ENCODE results near the gene SGPL1.

Gene SGPL1

DNA sequence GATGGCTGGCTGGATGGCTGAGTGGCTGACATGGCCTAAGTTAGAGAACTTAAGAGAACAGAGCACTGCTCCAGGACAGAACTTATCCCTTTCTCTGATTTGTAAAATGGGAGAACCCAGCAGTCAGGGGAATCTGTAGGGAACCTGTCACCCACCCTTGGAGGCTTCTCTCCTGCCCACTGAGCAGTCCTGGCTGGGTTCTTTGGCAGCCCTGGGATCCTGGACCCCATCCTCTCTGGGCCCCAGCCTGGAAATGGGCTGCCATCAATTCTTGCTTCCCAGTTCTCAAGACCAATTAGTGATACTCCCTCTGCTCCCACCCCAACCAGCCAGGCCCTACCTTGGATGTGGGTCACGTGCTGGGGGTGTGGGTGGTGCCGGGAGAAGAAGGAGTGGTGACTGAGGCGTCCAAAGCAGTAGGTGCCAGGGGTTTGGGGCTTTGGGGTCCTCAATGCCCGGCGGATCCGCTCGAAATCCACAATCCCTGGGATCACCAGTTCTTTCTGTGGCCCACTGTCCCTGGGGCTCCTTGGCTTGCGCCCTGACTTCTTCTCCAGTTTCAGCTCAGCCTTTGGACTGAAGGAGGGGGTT, 34.2 kb upstream of the SGPL1 start:
- no peak for DNase-seq

DNA sequence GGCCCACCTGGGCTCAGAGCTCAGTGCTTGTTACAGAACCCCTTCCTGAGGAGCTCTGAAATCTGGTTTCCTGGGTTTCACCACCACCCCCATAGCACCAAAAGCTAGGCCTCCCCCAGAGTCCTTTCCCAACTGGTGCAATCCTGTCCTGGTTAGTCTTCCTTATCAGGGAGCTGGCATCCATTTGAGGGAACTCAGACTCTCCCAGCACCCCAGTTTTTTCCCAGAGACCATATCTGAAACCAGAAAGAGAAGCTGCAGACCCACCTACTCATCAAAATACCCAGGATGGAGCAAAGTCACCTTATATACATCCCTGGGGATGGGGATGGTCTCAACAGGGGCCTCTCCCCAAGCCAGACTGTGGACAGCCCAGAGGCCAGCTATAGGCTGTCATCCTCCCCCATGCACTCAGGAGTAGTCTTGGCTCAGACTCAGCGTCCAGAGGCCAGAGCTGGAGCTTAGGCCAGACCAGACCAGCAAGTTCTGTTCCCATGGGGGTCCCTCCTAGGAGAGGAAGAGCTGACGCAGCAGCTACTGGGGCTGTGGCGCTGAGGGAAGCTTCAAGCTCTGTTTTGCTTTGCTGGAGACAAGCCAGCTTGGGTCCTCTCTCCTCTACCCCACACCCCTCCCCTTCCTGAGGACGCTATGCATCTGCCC, 33.5 kb upstream of the SGPL1 start:
- DNase-seq, result no peak

DNA sequence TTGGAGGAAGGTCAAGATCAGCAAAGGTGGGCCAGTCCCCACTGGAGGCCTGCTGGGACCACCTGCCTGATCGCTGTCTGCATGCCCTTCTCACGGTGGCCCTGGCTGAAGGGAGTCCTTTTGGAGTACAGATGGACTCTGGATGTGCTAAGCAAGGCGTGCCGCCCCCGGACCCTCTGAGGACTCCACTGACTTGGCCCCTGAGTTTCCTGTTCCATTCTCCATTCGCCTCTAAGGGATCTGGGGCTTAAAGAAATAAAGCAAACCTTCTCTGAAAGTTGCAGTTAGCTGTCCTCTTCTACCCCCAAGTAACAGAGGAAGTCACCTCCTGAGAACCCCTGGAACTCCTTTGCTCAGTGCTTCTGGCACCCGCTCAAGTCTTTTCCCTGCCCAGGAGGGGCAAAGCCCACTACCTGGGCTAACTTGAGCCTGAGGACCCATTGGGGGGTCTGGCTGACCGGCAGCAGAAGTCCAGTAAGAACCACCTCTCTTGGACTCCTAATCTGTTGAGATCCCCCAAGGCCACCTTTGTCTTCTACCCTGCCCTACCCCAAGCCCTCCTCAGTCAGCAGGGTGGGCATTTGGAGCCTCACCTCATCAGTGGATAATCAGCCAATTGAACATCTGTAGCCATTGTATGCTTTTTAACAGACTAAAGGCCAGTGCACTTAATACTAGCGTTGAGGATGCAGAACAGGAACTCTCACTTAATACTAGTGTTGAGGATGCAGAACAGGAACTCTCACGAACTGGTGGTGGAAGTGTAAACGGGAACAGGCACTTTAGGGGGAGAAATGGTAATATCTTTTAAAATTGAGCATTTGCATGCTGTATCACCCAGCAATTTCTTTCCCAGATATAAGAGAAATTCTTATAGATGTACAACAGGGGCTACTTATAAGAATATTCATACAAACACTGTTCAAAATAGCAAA, 32.7 kb upstream of the SGPL1 start:
- no peak for DNase-seq

DNA sequence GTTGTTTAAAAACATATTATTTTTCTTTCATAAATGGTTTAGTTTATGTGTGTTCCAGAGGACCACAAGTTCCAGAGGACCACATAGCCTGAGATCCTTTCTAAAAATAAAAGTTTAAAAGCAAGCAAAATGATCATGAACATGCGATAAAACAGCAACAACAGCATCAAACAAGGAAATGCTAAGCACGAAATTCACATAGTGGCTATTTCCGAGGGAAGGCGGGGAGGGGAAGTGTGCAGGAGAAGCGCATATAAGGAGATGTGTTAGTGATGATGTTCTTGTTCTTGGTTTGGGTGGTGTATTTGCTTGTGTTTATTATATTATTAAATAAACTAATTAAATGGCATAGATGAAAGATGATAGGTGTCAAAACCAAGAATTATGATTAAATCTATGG, 31.7 kb upstream of the SGPL1 start:
- no peak for DNase-seq

DNA sequence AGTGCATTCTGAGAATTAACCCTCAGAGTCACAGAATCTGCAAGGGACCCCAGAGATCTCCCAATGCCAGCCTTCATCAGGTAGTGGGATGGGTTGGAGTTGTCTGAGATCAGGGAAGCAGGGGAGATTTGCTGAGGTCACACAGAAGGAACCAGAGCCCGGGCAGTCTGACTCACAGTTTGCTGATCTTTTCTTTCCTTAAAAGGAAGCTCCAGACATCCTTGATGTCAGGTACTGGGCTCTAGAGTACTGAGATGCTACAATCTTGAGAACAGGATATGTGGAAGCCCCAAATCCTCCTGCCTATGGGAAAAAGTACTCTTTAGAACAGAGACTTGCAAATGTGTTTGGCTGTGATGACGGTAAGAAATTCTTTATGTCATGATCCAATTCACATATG, 31.3 kb upstream of the SGPL1 start:
- DNase-seq, result no peak

DNA sequence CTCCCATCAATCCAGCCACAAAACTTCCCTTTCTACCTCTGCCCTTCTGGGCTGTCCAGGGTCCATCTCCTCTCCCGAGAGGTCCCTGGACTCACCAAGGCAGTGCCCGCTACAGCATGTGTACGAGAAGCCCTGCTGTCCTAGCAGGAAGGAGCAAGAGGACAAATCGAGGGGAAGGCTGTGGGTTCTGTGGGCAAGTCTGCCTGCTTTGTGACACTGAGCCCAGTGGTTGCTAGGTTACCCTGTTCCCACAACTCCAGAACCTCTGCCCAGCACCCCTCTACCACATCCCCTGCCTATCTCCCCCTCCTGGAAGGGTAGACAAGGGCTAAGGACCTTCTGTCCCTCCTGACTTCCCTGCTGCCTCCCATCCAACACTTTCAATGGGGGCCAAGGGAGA, 30.6 kb upstream of the SGPL1 start, which contains the start of gene TBATA:
Gene TBATA (minus strand): TSS at position 188 of the 400 bp plus-strand sequence. CDS start 1,998 bp downstream, outside the sequence.
- DNase-seq, result no peak

DNA sequence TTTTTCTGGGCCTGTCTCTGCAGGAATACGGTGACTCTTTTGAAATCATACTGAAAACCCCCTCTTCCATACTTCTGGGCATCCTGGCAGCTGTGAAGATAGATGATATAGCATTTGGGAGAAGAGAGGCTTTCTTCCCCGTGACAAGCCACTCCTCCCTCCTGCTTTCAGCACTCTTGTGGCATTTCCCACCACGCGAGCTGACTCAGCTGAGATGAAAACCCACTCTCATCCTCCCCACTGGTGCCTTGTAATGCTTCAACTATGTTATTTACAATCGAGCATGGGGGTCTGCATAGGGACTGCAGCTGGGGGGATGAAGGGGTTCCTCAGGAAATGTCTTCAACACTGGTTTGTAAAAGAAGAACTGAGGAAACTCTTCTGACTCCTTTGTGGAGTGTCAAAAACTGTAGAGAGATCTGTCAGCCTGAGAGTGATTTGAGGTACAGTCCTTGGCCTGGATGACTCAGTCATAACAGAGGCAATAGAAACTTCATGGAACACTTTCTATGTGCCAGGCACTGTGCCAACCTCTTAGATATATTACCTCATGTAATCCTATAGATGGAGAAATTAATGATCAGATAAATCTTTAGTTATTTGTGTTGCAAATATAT, 28.8 kb upstream of the SGPL1 start:
- no peak for DNase-seq

DNA sequence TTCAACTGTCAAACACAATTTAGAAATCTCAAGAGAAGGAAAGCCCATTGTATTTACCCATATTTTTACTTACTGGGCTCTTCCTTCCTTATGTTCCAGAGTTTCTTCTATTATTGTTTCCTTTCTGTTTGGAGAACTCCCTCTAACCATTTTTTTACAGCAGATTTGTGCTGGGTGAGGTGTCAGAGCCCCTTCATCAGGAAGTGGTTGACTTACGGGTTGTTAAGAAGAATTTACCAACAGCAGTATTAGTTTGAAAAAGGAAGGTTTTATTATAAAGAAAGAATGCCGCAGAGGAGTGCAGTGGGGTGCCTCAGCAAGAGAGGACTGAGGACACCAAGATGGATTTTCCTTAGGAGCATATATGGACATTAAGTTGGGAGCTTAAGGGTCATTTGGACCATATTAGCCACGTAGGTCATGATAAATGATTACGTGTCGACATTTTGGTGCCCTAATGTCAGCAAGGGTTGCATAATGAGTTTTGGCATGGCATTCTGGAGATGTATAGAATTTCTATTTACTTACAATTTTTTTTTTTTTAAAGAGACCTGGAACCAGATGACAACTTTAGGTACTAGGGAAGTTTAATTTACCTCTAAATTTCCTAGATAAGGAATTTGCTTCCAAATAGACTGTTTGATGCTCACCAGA, 24.2 kb upstream of the SGPL1 start:
- no peak for DNase-seq

DNA sequence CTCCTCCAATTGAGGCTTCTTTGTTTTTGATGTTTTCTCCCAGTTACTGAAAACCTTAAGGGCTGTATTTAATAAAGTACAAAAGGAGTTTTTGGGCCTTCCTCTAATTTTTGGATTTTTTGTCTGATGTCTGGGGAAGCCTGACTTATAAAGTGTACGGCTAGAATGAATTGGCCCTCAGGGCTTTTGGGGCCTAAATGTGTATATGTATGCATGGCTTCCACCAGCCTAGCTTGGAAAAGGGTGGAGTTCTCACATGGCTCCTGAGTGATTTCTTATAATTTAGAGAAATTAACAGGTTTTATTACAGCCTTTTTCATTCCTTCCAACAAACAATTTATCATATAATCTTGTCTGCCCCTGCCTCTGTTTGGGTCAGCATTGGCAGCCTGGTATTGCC, 20.1 kb upstream of the SGPL1 start:
- no peak for DNase-seq

DNA sequence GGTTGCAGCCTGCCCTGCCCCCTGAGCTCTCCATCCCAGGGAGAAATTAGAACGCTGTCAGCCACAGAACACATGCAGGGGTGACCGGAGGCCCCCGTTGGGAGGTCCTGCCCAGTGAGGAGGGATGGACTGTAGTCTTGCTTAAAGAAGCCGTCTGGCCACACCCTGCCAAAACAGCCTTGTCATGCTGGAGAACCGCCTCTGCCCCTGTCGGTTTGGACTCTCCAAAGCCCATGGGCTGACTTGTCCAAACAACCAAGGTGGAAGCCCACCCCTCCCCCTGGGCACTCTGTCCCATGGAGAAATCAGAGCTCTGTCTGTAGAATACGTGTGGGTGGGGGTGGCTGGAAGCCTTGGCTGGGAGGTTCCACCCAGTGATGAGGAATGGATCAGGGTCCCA, 17.9 kb upstream of the SGPL1 start:
- no peak for DNase-seq

DNA sequence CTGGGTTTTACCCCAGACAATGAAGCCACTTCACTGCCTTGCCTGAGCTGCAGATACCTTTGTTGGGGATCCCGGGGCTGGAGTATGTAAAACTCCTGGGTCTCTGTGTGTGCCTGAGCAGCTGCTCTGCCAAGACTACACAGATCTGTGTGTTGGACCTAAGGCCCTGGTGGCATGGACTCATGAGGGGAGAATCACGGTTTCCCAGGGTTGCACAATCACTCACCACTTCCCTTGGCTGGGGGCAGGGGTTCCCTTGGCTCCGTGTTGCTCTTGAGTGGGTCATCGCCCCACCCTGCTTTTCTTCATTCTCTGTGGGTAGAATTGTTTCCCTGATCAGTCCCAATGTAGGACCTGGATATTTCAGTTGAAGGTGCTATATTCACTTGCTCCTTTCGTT, 16.6 kb upstream of the SGPL1 start:
- DNase-seq, result no peak

DNA sequence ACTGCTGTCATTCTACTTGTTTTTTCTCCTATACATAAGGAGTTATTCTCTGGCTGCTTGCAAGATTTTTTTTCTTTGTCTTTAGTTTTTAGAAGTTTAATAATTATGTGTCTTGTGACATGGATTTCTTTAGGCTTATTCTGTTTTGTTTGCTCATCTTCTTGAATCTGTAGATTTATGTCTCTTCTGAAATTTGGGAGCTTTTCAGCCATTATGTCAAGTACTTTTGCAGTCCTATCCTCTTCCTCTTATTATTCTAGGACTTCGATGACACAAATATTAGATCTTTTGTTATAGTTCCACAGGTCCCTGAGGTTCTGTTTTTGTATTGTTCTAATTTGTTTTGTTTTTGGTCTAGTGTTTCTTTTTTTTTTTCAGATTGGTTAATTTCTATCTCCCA, 13.9 kb upstream of the SGPL1 start:
- no peak for DNase-seq

DNA sequence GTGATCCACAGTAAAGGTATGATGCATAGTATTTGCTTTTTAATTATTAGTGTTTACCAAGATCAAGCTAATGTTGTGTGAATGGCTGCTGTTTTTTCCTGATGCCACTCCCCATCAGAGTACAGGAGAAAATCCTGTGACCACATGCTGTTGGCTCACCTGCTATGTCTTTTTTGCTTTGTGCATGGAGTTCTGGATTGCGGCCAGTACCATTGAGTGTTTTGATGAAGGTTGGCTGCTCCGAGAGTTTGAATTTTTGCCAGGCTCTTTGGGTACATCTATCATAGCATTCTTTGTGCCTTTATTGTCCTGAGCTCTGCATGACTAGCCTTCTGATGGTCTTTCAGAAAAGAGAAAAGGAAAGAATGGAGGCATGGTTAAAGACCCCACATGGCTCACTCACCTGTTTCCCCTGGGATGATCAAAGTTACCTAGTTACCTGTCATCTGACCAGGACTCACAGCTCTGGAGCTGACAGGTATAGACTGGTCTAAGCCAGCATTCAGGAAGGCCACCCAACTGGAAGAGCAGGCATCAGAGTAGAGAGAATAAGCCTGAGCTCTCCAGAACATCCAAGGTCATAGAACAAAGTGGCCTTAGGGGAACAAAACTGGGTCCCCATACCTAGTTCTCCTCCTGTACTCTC, 11.8 kb upstream of the SGPL1 start:
- DNase-seq, result no peak

DNA sequence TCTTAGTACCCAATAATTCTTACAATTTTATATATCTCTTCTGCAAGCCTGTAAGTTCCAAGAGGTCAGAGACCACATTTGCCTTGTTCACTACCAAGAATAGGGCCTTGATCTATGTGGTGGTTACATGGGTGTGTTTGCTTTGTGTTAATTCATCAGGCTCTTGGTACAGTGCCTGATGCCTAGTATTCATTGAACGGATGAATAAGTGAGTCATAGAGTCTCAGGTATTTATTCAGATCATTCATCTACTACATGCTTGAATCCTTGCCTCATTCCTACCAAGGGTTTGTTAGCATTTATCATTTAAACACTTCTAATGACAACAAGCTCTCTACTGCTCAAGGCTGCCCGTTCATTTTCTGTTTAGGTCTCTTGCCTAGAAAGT, 11.3 kb upstream of the SGPL1 start:
- DNase-seq, result no peak

DNA sequence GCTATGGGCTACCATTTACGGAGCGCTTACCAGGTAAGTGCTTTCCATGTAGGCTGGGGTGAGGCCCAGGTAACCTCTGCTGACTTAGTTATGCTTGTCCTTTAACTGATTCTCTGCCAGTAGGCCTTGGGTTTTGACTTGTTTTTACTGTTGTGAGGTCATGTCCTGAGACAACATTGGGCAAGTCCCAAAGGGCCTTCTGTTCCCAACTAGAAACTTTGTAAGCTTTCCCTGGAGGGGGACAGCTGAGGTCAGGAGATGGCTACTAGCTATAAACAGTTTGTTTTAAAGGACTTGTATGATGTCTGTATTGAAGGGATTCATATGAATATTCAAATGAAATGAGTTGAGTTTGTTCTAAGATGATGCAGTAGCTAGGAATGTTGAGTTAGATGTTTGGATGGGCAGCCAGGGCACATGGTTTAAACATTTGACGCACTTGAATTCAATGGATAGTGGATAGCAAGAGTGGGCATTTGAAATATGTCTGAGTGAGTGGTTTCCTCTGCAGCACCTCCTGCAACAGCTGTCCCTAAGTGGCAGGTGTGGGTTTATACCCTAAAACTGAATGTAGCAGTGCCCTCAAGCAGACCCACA, 10.0 kb upstream of the SGPL1 start:
- no peak for DNase-seq

DNA sequence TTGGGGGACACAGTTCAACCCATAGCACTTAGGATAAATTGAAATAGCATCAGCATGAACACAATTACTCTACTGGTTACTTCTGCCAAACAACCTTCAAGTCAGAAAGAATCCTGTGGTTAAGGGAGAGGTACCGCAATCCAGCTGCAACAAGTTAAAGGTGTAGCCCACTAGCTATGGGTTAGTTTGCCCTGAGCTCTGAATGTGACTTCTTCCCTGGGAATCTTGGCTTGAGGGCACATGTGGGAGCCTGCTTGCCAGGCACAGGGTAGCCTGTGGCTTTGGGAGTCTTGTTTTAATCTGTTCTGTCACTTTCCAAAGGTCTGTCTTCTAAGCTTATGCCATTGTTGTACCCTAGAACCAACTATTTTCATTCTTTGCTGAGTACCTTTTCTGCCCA, 8.9 kb upstream of the SGPL1 start:
- DNase-seq, result no peak

DNA sequence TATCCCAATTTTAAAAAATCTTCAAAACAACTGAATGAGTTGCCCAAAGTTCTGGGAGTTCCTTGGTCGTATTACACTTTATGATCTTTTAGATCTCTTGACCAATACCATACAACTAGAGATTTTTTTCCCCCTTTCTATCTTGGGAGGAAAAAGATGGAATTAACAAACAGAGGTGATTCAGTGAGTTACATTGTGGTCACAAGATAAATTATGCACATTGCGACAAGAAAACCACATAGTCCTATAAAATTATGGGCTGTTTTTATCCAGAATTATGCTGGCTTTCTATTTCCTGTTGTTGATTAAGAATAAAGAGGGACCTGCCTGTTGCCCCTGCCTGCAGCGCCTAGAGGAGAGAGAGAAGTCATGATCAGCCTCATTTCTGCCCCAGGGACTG, 8.2 kb upstream of the SGPL1 start:
- DNase-seq, result no peak

DNA sequence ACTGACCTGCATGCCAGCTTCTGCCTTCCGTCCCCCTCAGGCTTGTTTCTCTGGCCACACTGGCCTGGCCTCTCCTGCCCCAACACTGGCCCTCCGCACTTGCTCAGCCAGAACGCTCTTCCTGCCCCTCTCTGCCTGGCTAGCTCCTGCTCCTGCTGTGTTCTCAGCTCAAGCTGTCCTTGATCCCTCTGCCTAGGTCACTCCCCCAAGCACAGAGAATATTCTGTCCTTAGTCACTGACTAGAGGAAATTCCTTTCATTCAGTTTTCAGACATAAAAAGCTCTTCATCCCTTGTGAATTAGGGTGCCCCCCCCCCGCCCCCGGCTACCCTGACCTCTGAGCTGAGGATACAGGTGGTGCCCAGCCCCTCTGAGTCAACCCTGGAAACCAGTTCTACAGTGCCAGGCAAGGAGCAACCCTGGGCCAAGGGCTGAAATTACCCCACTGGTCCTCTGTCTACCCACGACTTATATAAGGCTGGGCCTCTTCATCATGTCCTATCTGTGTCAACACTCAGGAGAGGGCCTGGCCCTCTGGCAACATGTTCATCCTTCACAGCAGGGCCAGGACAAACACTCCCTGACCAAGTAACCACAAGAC, 6.6 kb upstream of the SGPL1 start:
- no peak for DNase-seq

DNA sequence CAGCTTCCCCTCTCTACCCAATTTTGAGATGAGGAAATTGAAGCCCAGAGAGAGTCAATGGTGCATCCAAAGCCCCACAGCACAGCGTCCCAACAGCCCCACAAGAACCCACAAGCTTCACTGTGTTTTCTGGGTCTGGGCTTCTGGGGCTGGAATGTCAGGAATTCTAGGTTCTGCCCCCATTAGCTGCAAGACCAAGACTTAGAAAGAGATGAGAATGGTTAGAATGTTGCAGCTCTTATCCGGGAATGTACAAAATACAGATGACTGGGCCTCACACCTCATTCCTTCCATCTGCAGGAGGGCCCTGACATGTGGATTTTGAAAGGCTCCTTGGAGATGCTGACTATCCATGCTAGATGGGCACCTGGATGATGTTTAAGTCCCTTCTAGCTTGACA, 6.0 kb upstream of the SGPL1 start:
- no peak for DNase-seq

DNA sequence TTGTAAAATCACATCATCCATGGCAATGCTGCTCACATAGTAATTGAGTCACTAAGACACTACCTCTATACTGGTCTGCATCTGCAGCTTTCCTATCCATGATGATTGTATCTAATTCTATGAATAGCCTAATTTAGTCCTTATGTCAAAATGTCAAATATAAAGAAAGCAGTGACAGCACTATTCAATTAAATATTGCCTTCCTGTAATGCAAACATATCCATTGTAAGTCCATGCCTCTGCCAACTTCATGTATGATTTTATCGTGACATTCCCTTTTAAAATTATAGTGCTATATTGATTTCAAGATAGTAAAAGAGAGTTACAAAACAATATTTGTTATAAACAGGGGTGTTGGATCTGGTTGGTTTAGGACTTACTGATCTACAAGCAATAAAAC, 4.8 kb upstream of the SGPL1 start:
- no peak for DNase-seq

DNA sequence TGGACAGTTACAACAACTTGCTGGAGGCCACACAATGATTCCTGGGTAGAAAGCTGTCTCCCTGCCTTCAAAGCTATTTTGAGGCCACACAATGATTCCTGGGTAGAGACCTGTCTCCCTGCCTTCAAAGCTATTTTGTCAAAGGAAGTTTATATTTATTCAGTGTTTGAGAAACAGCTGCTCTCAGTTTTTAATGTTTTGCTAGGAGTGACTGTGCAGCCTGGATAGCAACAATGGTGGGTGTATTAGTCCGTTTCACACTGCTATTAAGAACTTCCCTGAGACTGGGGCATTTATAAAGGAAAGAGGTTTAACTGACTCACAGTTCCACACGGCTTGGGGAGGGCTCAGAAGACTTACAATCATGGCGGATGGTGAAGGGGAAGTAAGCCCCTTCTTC, 3.9 kb upstream of the SGPL1 start:
- DNase-seq, result no peak

DNA sequence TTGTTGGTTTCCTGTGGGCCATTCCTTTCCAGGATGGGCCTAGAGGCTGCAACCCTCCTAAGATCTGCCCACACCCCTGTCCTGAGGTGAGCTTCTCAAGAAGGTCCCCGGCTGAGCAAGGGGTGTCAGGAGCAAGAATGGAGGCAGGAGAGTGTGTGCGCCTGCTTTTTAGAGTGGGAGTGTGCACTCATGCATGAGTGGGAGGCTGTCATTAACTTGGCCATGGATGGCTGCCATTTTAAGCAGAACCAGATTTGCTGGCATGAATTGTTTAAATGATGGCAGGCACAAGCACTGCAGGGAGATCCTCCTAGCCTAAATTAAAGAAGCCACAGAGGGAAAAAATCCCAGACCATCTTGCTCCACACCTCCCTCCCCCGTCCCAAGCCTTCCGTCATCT, 2.9 kb upstream of the SGPL1 start:
- DNase-seq, result peak in 1 of 2 experiments; percentile 12
